ENCODE measurements around the gene KRTAP2-3. TPM values are rescaled to one million over a fixed set of nuclear protein-coding genes. Genes with fewer than 3 reads are reported as not detected.
"Not testable (repeated sequence)": the region's sequence is repeated elsewhere in the genome, so short reads cannot be mapped to it uniquely, and the experiment has no call there.

KRTAP2-3 gene
- total RNA-seq, 2 donors from 2014 or later, result not detected

GRCh38 chr17:41061964-41062363, 2.0 kb upstream of the KRTAP2-3 start:
- peaks cover 23 to 33% of the 10 kb centered on the region in 2 donors for H3K4me1 ChIP-seq (ENCODE audit: control insufficient read depth in 1 of 2, low read depth in 2 of 2)
- ATAC-seq (ENCODE audit: insufficient number of reproducible peaks, low FRiP score, low read depth), result no peak
- TF ChIP-seq CTCF (IDR thresholded peaks at IDR 0.05), result no peak
- no peaks in the 10 kb centered on the region for H3K36me3 ChIP-seq
- H3K4me3 ChIP-seq, result no peak overlapping the region
- H3K27me3 ChIP-seq (replicated peaks; ENCODE audit: insufficient read depth), result no peaks in the 10 kb centered on the region
- no peak for DNase-seq (ENCODE audit: low spot score)
- peak overlapping the region; percentile 52 to 56 for H3K27ac ChIP-seq
- H3K9me3 ChIP-seq, result no peaks in the 10 kb centered on the region

GRCh38 chr17:41059276-41060051, 450 bp downstream of the KRTAP2-3 start:
- H3K36me3 ChIP-seq; ATAC-seq (ENCODE audit: insufficient number of reproducible peaks, low FRiP score, low read depth): not testable (repeated sequence)

GRCh38 chr17:41058741-41059140, 1.2 kb downstream of the KRTAP2-3 start:
- H3K9me3 ChIP-seq, result no peaks in the 10 kb centered on the region
- no peak overlapping the region for H3K4me3 ChIP-seq
- ATAC-seq (ENCODE audit: insufficient number of reproducible peaks, low FRiP score, low read depth) (no peak), DNase-seq (ENCODE audit: low spot score) (no peak)
- no peak overlapping the region for H3K27ac ChIP-seq
- no peaks in the 10 kb centered on the region for H3K27me3 ChIP-seq (replicated peaks; ENCODE audit: insufficient read depth)
- no peaks in the 10 kb centered on the region for H3K36me3 ChIP-seq
- TF ChIP-seq CTCF (IDR thresholded peaks at IDR 0.05), result no peak
- peaks cover 23 to 33% of the 10 kb centered on the region in 2 donors for H3K4me1 ChIP-seq (ENCODE audit: control insufficient read depth in 1 of 2, low read depth in 2 of 2)

More at GRCh38 chr17:41059276-41060051, 450 bp downstream of the KRTAP2-3 start:
- not testable (repeated sequence) for H3K4me3 ChIP-seq; H3K27me3 ChIP-seq (replicated peaks; ENCODE audit: insufficient read depth); DNase-seq (ENCODE audit: low spot score); H3K27ac ChIP-seq; H3K9me3 ChIP-seq
- H3K4me1 ChIP-seq (ENCODE audit: control insufficient read depth in 1 of 2, low read depth in 2 of 2), result peaks cover 23 to 33% of the 10 kb centered on the region in 2 donors

- Histone ChIP-seq H3K4me3 (no peak overlapping the region), H3K36me3 (no peaks in the 10 kb centered on the region), H3K27ac (no peak overlapping the region), H3K4me1 (ENCODE audit: control insufficient read depth in 1 of 2, low read depth in 2 of 2) (peaks cover 17 to 27% of the 10 kb centered on the region in 2 donors), H3K9me3 (no peaks in the 10 kb centered on the region), H3K27me3 (replicated peaks; ENCODE audit: insufficient read depth) (no peaks in the 10 kb centered on the region)
- no peak for DNase-seq (ENCODE audit: low spot score)
- no peak for TF ChIP-seq CTCF (IDR thresholded peaks at IDR 0.05)
- no peak for ATAC-seq (ENCODE audit: insufficient number of reproducible peaks, low FRiP score, low read depth)
These were observed 2.4 kb downstream of the KRTAP2-3 start for GRCh38 chr17:41057547-41057946.

- H3K4me3 ChIP-seq; H3K27me3 ChIP-seq (replicated peaks; ENCODE audit: insufficient read depth); H3K27ac ChIP-seq; H3K4me1 ChIP-seq (ENCODE audit: control insufficient read depth in 1 of 2, low read depth in 2 of 2); H3K9me3 ChIP-seq; DNase-seq (ENCODE audit: low spot score); H3K36me3 ChIP-seq; ATAC-seq (ENCODE audit: insufficient number of reproducible peaks, low FRiP score, low read depth): not testable (repeated sequence)
These were observed 4.8 kb downstream of the KRTAP2-3 start, which contains the start of gene KRTAP2-2 for GRCh38 chr17:41055130-41055529. Gene KRTAP2-2, minus strand, starts transcription at chr17:41055230. Its CDS starts 19 bp downstream, at chr17:41055211.

GRCh38 chr17:41054556-41054955, 5.4 kb downstream of the KRTAP2-3 start:
- not testable (repeated sequence) for H3K27me3 ChIP-seq (replicated peaks; ENCODE audit: insufficient read depth); DNase-seq (ENCODE audit: low spot score); H3K4me1 ChIP-seq (ENCODE audit: control insufficient read depth in 1 of 2, low read depth in 2 of 2); H3K27ac ChIP-seq; H3K4me3 ChIP-seq; ATAC-seq (ENCODE audit: insufficient number of reproducible peaks, low FRiP score, low read depth); H3K36me3 ChIP-seq; H3K9me3 ChIP-seq

Data from thoracic aorta (tissue), 2 donors.